Activated CD8-positive, alpha-beta T cell treated with anti-CD3 and anti-CD28 coated beads for 36 hours (primary cell): Measurements from ENCODE around the gene MRNIP. TPM values are rescaled to one million over a fixed set of nuclear protein-coding genes. Genes with fewer than 3 reads are reported as not detected.

Experiments
- ATAC-seq: fragments of 200-7000 bp; cut with Tn5 transposase; one replicate; pipeline ENCODE4 v1.10.0; 2021; ENCODE audit warnings: mild to moderate bottlenecking, moderate library complexity
- CTCF ChIA-PET: fragments of 350-600 bp; sonication (Branson Sonifier 250); formaldehyde crosslinking; loops from one replicate; lab custom pipeline; 2021; ENCODE audit warnings: antibody characterized with exemption; lab: Charles Lee
- POLR2A ChIA-PET: fragments of 350-600 bp; sonication (Branson Sonifier 250); formaldehyde crosslinking; loops from one replicate; lab custom pipeline; 2021; ENCODE audit warnings: antibody characterized with exemption; lab: Charles Lee
- DNase-seq: peaks from one replicate; pipeline ENCODE4 v3.0.0-alpha.2; 2020
- H3K27ac Mint-ChIP-seq: one replicate; pipeline ENCODE4 v1.8.0; 2021; ENCODE audit warnings: mild to moderate bottlenecking, mixed read lengths
- H3K27me3 Mint-ChIP-seq: one replicate; pipeline ENCODE4 v1.8.0; 2021; ENCODE audit warnings: mixed read lengths
- H3K36me3 Mint-ChIP-seq: one replicate; pipeline ENCODE4 v1.8.0; 2021; ENCODE audit warnings: low read depth, mixed read lengths
- H3K4me1 Mint-ChIP-seq: one replicate; pipeline ENCODE4 v1.8.0; 2021; ENCODE audit warnings: low read depth, mixed read lengths
- H3K4me3 Mint-ChIP-seq: one replicate; pipeline ENCODE4 v1.8.0; 2021; ENCODE audit warnings: mild to moderate bottlenecking, moderate library complexity, mixed read lengths
- H3K9me3 Mint-ChIP-seq: one replicate; pipeline ENCODE4 v1.8.0; 2021; ENCODE audit warnings: mixed read lengths
- intact Hi-C: fragments of 100-400 bp; cut with micrococcal nuclease; formaldehyde crosslinking; loops from one replicate; pipeline ENCODE4 v1.10.0; 2022
- total RNA-seq, 2 experiments: library from RNA; stranded (reverse); gene quantifications; one replicate each; pipeline ENCODE4 v1.2.3, GENCODE V29; 2021
- TF ChIP-seq, protein P1 (sequence below): fragments of 200-600 bp; IDR thresholded peaks from one replicate; pipeline ENCODE4 v1.8.0; 2022; ENCODE audit warnings: antibody characterized with exemption, mild to moderate bottlenecking

The MRNIP gene
- total RNA-seq, 2 experiments from 2014 or later: 19.8 to 21.5 TPM

GRCh38 chr5:179869101-179869500, 10.5 kb upstream of the MRNIP start:
- ATAC-seq (no peak), DNase-seq (no peak)
- Mint-ChIP-seq H3K27me3 (no peaks in the 10 kb centered on the region), H3K27ac (no peak overlapping the region), H3K9me3 (no peaks in the 10 kb centered on the region), H3K36me3 (peaks cover 15% of the 10 kb centered on the region), H3K4me3 (no peak overlapping the region), H3K4me1 (peaks cover 4% of the 10 kb centered on the region)
- intact Hi-C loops: no loop called here
- TF ChIP-seq, protein P1, sequence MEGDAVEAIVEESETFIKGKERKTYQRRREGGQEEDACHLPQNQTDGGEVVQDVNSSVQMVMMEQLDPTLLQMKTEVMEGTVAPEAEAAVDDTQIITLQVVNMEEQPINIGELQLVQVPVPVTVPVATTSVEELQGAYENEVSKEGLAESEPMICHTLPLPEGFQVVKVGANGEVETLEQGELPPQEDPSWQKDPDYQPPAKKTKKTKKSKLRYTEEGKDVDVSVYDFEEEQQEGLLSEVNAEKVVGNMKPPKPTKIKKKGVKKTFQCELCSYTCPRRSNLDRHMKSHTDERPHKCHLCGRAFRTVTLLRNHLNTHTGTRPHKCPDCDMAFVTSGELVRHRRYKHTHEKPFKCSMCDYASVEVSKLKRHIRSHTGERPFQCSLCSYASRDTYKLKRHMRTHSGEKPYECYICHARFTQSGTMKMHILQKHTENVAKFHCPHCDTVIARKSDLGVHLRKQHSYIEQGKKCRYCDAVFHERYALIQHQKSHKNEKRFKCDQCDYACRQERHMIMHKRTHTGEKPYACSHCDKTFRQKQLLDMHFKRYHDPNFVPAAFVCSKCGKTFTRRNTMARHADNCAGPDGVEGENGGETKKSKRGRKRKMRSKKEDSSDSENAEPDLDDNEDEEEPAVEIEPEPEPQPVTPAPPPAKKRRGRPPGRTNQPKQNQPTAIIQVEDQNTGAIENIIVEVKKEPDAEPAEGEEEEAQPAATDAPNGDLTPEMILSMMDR: no peak
- CTCF ChIA-PET: interaction anchor here (1.9 kb wide), 1 partner anchor 106 kb away, joined by 5 read pairs; no protein-coding TSS in a partner anchor
- POLR2A ChIA-PET: no interaction called here

GRCh38 chr5:179868541-179868940, 9.9 kb upstream of the MRNIP start:
- ChIA-PET CTCF (interaction anchor here (1.4 kb wide), 1 partner anchor 106 kb away, joined by 4 read pairs; no protein-coding TSS in a partner anchor), POLR2A (no interaction called here)
- no peaks in the 10 kb centered on the region for H3K9me3 Mint-ChIP-seq
- intact Hi-C loops: no loop called here
- H3K4me3 Mint-ChIP-seq: no peak overlapping the region
- TF ChIP-seq, protein P1: no peak
- H3K36me3 Mint-ChIP-seq: peaks cover 17% of the 10 kb centered on the region
- DNase-seq (no peak), ATAC-seq (no peak)
- no peaks in the 10 kb centered on the region for H3K27me3 Mint-ChIP-seq
- H3K27ac Mint-ChIP-seq: no peak overlapping the region
- peaks cover 4% of the 10 kb centered on the region for H3K4me1 Mint-ChIP-seq

DNA sequence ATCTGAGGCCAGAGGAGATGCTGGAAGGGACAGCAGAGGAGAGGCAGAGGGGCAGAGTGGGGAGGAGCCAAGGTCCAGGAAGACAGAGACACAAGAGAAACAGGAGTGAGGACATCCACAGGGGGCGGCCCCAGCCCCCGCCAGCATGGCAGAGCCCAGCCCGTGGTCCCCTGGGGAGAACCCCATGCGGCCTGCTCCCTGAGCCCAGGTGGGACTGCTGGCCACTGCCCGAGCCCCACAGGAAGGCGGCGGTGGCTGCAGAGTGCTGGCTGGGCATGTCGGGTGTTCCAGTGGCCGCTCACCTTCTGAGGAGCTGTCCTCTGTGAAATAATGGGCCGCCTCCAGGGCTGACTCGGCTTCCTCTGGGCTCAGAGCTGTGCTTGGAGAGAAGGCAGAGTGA, 8.9 kb upstream of the MRNIP start:
- no peaks in the 10 kb centered on the region for H3K27me3 Mint-ChIP-seq
- TF ChIP-seq, protein P1: no peak
- peak overlapping the region; percentile 55 for H3K27ac Mint-ChIP-seq
- POLR2A ChIA-PET: interaction anchor here (0.8 kb wide), 1 partner anchor 22 kb away, joined by 3 read pairs; no protein-coding TSS in a partner anchor
- CTCF ChIA-PET: interaction anchor here (1.4 kb wide), 1 partner anchor 105 kb away, joined by 4 read pairs; no protein-coding TSS in a partner anchor
- H3K36me3 Mint-ChIP-seq: peaks cover 23% of the 10 kb centered on the region
- peaks cover 4% of the 10 kb centered on the region for H3K4me1 Mint-ChIP-seq
- intact Hi-C loops: no loop called here
- DNase-seq: no peak
- no peak overlapping the region for H3K4me3 Mint-ChIP-seq
- no peaks in the 10 kb centered on the region for H3K9me3 Mint-ChIP-seq
- no peak for ATAC-seq

DNA sequence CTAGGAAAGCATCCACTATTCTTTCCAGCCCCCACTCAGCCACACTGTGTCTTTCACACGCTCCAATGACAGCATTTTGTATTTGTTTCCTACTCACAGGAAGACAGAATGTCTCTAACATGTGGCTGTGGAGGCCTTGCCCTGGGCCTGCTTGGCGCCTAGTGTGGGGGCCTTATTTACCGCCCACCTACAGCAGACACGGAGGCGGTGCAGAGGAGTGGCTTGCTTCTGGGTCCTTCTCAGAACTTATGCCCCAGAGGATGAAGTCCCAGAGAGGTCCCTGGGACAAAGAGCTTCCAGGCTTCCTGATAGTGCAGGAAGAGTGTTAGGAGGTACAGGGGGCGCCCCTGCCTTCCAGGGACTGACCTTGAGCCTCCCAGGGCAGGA, 8.5 kb upstream of the MRNIP start:
- no peaks in the 10 kb centered on the region for H3K27me3 Mint-ChIP-seq
- no peaks in the 10 kb centered on the region for H3K9me3 Mint-ChIP-seq
- no peak overlapping the region for H3K4me3 Mint-ChIP-seq
- TF ChIP-seq, protein P1: no peak
- ATAC-seq: no peak
- peak overlapping the region; percentile 55 for H3K27ac Mint-ChIP-seq
- ChIA-PET POLR2A (interaction anchor here (0.6 to 0.8 kb wide), 2 partner anchors 23 to 135 kb away, joined by 3 read pairs; partner anchors contain the start of gene MAML1), CTCF (interaction anchor here (1.0 to 2.3 kb wide), 4 partner anchors 40 to 105 kb away, joined by 3 to 8 read pairs (median 6); no protein-coding TSS in a partner anchor)
- peaks cover 25% of the 10 kb centered on the region for H3K36me3 Mint-ChIP-seq
- H3K4me1 Mint-ChIP-seq: peaks cover 4% of the 10 kb centered on the region
- DNase-seq: no peak
- intact Hi-C loops: no loop called here

DNA sequence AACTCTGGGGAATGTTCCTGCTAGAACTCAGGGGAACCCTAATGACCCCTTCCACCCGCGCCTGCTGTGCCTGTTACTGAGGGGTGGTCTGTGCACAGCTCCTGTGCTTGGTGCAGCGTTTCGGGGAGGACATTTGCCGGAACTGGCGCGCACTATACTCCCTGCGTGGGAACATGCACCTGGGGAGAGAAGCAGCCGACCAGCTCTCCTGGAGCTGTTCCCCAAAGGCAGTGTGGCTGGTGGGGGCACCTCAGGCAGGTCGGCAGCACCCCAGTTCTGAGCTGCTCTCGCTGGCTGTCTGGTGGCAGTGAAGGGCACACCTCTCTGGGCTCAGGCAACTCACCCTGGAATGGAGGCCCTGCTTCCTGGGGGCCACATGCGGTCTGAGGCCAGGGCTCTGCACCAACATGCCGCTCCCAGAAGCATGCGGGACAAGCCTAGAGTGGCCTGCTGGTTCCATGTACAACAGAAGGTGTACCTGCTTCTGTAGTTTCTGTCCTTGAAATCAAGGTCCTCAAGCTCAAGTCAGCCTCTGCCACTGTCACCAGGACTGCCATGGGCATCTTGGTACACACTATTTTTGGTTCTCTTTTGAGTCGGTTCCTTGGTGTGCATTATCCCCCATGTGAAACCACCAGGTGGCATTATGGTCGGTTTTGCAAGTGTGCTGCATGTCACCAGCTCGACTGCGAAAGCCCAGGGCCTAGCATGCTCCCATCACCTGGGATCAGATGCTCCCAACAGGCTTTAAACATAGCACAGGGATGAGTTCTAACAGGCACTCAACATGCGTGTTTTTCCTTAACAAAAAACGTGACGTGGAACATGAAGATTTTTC, 7.8 kb upstream of the MRNIP start:
- Mint-ChIP-seq H3K27ac (no peak overlapping the region), H3K4me3 (no peak overlapping the region), H3K4me1 (peaks cover 4% of the 10 kb centered on the region), H3K9me3 (no peaks in the 10 kb centered on the region), H3K36me3 (peaks cover 27% of the 10 kb centered on the region), H3K27me3 (no peaks in the 10 kb centered on the region)
- CTCF ChIA-PET: interaction anchor here (1.0 to 2.3 kb wide), 3 partner anchors 40 to 104 kb away, joined by 3 to 8 read pairs (median 8); no protein-coding TSS in a partner anchor
- TF ChIP-seq, protein P1: no peak
- POLR2A ChIA-PET: interaction anchor here (0.6 kb wide), 1 partner anchor 134 kb away, joined by 3 read pairs; the partner anchor contains the start of gene MAML1
- DNase-seq: peak; percentile 49
- intact Hi-C loops: no loop called here
- peak; percentile 75 for ATAC-seq
